Dermis microvascular lymphatic vessel endothelial cell (primary cell): ENCODE measurements around the gene RCOR1. TPM values are rescaled to one million over a fixed set of nuclear protein-coding genes. Genes with fewer than 3 reads are reported as not detected.
"Not testable (repeated sequence)": the region's sequence is repeated elsewhere in the genome, so short reads cannot be mapped to it uniquely, and the experiment has no call there.

Source experiments
- DNase-seq, 2 donors: peaks; one replicate each; pipeline versions ENCODE4 v3.0.0 to v3.0.0-alpha.2; 2010; ENCODE audit warnings: low read depth in 2 of 2
- total RNA-seq: library from RNA; depleted of rRNA; stranded (reverse); fragments of >200 nt; gene quantifications from 2 replicates; pipeline ENCODE4 v1.2.1, GENCODE V29; 2014

RCOR1 gene
- total RNA-seq, 1 donor from 2014 or later = 11.4 TPM

DNA sequence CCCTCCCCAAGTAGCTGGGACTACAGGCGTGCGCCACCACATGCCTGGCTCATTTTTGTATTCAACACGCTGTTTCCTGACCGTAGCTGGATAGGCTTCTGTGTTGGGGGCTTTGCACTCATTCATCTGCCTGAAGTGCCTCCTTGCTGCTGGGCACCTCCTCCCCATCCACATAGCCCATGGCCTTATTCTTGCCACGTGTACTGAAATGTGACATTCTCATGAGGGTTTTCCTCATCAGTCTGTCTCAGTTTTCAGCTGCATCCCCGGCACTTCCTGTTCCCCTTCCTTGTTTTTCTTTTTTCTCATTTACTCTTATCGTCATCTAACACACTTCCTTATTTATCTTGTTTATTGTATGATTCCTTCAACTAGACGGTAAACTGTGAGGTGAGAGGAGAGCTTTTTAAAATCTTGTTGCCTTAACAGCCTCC lies 36.6 kb downstream of the RCOR1 start:
- peak; percentile 40 to 82 for DNase-seq

DNA sequence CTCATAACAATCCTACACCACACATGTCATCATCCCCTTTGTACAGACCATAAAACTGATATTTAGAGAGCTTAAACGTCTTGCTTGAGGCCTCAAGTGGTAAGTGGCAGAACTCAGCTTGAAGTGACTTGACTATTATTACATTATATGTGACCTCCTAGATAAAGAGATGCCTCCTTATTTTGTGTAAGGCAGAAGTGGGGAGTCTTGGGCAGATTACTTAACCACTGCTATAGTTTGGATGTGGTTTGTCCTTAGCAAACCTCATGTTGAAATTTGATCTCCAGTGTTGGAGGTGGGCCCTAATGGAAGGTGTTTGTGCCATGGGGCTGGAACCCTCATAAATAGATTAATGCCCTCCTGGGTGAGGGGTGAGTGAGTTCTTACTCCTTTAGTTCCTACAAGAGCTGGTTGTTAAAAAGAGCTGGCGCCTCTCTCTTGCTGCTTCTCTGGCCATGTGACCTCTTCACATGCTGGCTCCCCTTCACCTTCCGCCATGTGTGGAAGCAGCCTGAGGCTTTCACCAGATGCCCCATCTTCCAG lies 37.4 kb downstream of the RCOR1 start:
- no peak for DNase-seq

DNA sequence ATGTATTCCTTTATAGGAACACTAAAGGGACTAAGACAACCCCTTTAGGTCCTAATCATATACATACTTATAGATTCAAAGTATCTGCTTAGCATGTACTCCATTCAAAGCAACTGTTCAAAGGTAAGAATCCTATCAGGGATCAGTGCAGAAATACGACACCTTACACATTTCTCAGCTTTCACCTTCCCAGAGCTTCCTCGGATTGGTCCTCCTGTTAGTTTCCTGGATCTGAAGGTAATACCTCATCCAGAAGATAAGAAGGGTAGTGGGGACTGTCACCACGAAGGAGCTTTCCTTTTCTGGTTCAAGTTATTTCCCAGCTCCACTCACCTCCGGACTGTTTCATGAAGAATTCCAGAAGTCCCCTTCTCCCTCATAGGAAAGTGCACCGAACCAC lies 38.0 kb downstream of the RCOR1 start:
- DNase-seq = no peak

DNA sequence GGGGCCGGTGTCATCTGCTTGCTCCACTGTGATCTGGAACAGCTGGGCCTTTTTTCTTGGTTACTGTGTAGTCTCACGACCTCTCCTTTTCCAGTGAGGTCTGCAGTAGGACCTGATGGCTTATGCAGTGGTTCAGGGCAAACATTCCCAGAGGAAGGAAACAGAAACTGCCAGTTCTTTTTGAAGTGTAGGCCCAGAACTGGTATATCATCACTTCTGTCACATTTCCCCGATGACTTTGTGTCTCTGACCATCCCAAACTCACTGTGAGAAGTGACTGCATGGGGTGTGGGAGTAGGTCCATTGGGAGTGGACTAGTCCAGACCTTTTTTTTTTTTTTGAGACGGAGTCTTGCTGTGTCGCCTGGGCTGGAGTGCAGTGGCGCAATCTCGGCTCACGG lies 38.4 kb downstream of the RCOR1 start:
- DNase-seq = peak; percentile 28 to 35

DNA sequence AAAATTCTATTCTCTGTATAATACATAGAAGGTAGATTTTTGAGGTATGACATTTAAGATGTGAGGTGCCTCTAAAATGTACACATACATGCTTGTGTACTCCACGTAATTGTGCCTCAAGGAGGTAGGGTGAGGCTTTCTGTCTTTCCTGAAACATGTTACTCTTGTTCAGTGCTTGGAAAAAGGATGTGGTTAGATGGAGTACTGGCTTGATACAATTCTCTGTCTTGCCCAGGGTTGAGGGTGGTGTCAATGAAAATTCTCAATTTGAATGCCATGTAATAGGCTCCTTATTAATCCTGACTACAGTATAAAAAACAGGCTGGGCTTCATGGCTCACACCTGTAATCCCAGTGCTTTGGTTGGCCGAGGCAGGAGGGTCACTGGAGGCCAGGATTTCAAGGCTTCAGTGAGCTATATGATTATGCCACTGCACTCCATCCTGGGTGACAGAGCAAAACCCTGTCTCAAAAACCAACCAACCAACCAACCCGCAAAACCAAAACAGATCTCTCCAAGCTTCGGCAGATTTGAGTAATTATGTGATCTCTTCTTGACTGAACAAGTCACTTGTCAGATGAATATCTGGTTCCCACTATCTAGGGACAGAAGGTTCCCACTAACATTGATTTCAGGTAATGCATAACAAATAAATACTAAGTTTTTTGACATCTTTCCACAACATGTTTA lies 41.6 kb downstream of the RCOR1 start:
- no peak for DNase-seq

DNA sequence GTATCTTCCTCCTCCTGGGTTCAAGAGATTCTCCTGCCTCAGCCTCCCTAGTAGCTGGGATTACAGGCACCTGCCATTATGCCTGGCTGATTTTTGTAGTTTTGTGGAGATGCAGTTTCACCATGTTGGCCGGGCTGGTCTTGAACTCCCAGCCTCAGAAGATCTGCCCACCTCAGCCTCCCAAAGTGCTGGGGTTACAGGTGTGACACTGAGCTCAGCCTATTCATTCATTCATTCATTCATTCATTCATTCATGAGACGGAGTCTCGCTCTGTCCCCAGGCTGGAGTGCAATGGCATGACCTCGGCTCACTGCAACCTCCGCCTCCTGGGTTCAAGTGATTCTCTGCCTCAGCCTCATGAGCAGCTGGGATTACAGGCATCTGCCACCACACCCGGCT lies 47.2 kb downstream of the RCOR1 start:
- DNase-seq = not testable (repeated sequence)

DNA sequence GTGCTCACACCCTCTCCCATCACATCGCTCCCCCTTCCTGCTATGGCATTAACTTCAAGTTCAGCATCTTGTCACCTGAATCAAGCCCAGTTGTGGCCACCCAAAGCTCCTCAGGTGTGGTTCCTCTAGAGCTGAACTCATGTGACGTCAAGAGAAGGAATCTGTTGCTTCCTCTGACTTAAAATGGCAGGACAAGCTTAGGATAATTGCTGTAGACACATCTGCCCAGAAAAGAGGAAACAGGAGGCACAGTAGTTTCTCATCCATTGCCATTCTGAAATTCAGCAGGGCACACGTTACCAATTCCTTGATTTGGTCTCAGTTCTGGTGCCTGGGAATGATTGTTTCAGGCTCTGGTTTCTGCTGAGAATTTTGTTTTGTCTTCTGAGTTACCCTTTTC lies 52.1 kb downstream of the RCOR1 start:
- no peak for DNase-seq

DNA sequence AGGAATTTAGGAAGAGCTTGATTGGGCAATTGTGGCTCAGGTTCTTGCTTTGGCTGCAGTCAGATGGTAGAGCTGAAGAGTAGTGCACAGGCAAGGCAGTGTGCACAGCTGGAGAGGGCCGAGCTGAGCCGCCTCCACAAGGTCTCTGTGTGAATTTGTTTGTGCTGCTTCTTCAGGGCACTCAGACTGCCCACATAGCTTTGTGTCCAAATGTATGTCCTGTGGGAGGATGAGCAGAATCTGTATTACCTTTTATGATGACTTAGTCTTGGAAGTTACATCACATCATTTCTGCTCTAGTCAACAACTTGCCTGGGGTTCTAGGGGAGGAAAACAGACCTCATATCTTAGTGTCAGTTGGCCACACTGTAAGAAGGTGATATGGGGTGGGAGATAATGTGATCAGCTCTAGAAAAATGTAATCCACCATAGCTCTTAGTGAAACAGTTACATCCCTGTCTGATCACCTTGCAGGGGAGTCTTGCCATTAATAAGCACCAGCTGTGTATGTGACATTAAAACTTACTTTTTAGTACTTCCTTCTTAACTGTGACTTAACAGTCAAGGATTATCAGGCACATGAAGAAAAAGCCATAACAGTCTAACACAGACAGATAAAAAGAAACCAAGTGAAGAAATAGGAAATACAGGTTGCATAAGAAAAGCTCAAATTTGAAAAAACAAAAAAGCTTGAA lies 53.4 kb downstream of the RCOR1 start:
- DNase-seq = no peak

DNA sequence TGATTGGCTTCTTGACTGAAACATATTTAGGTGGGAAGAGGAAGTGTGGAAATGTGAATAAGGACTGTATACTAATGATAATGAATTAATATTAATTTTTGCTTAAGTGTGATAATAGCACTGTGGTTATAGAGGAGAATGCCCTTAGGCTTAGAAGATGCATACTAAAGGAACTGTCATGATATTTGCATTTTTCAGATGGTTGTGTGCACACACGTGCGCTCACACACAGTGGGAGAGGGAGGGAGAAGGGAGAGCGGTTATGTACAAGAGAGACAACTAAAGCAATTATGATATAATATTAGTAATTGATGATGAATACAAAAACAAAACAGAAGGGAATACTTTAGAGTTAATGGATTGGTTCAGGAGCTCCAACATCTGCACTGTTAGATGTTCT lies 54.2 kb downstream of the RCOR1 start:
- DNase-seq = no peak

DNA sequence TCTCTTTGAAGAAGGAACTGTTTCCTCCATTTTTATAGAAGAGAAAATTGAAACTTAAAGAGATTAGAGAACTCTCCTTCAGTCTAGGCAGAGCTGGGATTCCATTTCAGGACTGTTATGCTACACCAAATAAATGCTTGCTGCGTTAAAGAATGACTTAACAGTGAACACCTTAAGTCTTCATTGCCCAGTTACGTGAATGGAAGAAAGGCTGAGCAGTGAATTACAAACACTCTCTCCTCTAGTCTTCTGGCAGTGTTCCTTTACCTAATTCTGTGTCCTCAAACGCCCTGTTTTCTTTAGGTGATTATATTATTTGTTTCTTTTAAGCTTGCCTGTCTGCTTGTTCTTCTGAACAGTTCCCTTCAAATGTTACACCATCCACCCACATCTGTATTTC lies 59.7 kb downstream of the RCOR1 start:
- DNase-seq = no peak

DNA sequence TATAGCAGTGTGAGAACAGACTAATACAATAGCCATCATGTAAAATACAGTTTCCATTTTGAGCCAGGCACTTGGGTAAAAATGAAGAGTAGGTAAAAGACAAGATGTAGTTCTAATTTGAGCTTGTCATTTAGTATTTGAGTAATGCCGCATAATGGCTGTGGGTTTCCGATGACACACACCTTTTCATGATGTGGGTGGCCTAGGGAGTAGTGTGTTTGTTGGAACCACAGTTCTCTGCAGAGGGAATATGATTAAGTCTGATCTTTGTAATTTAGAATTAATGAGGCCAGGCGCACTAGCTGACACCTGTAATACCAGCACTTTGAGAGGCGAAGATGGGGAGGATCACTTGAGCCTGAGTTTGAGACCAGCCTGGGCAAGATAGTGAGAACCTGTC lies 61.8 kb downstream of the RCOR1 start:
- DNase-seq = no peak

DNA sequence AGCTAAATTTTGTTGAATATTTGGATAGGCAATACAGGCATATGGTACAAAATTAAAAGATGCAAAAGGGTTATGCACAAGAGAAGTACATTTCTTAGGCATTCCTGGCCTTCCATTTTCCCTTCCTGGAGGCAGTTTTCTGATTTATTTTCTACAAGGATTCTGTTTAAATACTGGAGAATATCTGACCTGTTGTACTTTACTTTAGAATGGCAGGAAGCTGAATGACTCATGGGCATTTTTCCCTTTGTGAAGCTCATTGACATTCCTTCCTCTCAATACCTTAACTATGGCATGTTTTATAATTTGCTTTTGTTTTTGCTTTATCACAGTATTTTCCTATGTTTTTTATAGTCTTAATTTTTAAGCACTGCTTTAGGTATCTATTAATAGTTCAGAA lies 62.7 kb downstream of the RCOR1 start:
- DNase-seq = peak; percentile 80 to 92

DNA sequence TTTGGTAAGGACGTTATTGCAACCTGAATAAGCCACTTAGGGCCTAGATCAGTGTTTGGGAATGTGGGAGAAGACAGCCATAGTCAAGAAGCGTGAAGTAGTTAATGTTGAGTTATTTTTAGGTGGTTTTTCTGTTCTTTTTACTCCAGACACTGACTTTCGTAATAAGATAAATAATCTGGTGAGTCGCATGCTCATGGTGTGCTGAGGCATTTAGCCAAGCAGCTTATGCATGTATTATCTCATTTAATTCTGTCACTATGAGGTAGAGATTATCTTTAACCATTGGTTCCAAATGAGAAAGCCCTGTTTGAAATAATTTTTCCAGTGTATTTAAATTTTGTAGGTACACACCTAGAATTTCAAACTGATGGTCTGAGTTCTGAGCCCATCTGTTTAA lies 67.3 kb downstream of the RCOR1 start:
- no peak for DNase-seq

DNA sequence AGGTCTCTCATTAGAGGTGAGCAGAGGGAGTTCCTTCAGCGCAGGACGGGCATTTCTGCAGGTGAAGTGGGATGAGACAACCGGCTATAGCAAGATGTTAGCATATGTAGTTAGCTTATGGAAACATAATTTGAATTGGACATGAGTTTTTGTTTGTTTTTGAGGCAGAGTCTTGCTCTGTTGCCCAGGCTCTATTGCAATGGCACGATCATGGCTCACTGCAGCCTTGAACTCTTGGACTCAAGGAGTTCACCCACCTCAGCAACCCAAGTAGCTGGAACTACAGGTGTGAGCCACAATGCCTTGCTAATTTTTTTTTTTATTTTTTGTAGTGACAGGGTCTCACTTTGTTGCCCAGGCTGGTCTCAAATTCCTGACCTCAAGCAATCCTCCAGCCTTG lies 69.2 kb downstream of the RCOR1 start:
- no peak for DNase-seq

DNA sequence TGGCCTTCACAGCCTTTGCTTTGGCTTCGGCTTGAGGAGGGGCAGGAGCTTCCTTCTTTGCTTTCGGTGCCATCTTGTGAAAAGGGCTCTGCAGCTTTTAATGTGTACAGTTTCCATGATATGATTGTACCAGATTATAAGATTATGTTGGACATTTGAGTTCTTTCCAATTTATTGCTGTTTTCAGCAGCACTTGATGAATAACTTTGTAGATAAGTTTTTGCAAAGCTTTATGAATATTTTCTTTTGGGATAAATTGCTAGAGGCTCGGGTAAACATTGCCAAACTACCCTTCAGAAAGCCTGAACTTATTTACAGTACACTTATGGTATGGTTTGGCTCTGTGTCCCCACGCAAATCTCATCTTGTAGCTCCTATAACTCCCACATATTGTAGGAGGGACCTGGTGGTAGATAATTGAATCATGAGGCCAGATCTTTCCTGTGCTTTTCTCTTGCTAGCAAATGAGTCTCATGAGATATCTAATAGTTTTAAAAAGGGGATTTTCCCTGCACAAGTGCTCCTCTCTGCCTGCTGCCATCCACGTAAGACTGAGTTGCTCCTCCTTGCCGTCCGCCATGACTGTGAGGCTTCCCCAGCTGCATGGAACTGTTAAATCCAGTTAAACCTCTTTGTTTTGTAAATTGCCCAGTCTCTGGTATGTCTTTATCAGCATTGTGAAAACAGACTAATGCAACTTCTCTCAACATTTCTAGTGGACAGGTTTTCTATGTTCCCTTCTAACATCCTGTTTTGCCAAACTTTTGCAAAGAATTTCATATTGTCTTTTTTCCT lies 70.4 kb downstream of the RCOR1 start:
- no peak for DNase-seq

DNA sequence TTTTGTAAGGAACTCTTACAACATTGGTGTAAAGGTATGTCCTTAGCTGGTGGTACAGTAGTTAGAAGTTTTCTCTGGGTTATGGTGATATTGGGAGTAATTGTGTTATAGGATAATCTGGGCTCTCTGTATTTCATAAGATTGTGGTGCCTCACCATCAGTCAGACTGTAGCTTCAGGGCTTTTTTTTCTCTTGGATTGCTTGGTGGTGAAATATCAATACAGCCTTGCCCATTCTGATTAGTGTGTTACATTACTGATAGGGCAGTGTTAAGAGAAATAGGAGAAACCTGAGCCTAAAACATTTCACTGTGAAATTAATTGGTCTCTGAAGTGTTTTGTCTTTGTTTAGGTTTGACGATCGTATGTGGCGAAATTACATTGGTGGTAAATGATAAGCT lies 71.0 kb downstream of the RCOR1 start:
- no peak for DNase-seq

DNA sequence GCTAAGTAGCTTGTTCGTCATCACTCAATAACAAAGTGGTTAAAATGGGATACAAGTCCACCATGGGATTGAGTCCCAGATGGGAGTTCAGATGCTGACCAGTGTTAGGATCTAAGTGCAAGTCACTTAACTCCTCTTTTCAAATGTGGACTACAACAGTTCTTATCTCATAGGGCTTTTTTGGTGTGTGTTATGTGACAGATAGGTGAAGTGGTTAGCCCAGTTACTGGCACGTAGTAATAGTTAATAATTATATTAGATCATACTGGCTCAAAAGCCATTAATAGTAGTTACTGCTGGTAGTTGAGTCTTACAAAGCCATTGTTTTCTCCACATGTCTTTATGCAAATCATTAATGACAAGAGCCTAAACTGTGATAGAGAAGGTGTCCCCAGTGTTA lies 73.2 kb downstream of the RCOR1 start:
- DNase-seq = no peak

DNA sequence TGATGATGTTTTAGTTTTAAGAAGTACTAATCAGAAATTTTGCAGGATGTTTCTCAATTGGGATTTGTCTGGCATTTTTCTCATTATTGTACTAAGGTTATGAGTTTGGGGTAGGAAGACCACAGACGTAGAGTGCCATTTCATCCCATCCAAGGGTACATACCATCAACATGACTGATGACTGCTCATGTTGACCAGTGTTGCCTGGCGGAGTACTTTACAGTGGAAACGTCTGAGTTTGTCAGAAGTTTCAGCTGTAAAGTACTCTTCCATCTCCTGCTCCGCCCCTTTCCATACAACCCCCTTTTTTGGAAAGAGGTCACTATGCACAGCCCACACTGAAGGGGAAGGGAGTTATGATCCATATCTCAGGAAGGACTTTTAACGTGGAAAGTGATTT lies 74.2 kb downstream of the RCOR1 start:
- no peak for DNase-seq

DNA sequence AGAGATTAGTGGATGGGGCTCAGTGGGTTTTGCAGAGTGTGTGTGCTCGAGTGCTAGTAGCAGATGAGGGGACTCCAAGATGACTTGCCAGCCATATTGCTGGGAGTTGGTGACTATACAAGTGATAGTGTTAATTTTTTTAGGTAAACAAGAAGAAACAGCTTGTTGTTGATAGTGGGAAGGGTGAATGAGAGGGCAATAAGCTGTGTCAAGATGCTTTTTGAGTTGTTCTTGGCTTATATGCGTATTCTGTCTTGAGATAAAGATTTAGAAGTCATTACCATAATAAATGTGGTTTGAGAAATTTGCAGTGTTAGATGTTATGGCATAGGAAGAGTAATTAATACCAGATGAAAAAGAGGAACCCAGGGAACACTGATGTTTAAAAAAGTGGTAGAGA lies 75.3 kb downstream of the RCOR1 start:
- no peak for DNase-seq

DNA sequence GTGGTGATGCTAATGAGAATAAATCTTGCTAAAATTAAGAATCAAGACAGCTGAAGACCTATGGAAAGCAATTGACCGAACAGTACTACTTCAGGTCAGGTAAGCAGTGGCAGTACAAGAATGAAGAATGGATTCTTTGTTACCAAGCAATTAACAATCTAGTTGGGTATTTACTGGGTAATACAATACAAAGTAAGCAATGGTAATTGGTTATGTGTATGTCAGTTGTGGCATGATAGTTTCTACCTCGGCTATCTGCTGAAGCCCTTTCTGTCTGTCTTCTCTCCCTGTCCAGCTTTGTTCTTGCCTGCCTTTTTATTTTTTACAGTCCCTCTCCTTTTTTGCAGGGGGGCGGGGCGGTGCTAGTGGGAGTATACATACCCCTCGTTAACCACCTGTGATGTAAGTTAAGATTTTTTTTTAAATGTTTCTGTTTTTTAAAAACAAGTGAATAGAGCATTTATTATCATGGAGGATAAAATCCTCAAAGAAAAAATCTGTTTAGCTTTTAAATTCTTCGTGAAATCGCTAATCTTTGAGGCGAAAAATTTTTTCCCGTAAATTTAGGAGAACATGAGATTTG lies 75.9 kb downstream of the RCOR1 start:
- no peak for DNase-seq

DNA sequence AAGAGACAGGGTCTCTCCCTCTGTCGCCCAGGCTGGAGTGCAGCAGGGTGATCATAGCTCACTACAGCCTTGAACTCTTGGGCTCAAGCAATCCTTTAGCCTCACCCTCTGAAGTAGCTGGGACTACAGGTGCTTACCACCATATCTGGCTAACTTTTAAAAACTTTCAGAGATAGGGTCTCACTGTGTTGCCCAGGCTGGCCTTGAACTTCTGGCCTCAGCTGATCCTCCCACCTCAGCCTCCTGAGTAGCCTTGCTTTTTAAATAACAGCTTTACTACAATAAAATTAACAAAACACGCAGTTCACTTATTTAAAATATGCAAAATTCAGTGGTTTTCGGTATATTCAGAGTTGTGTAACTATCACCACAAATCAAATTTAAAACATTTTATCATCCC lies 79.0 kb downstream of the RCOR1 start:
- no peak for DNase-seq

DNA sequence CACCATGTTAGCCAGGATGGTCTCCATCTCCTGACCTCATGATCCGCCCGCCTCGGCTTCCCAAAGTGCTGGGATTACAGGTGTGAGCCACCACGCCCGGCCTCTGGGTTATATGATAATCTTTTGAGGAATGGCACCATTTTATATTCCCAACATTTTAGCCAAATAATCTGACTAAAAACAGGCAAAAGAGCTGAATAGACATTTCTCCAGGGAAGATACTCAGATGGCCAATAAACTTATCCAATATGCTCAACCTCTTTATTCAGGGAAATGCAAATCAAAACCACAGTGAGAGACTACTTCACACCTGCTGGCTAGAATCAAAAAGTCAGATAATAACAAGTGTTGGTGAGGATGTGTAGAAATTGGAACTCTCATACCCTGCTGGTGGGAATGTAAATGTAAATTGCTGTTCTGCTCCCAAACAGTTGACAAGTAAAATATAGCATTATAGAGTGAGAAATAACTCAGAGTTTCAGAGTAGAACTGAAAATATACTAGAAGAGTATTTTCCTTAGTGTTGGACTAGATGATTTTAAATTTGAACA lies 80.0 kb downstream of the RCOR1 start:
- DNase-seq = no peak
